ENCODE results near the gene PBX3. TPM values are rescaled to one million over a fixed set of nuclear protein-coding genes. Genes with fewer than 3 reads are reported as not detected.

PBX3 gene
- total and polyA plus RNA-seq, 9 of the 15 experiments (the other 6 are each of a cell fraction or from before 2014, with no cell fraction given) = 0.14 to 5.8 (median 0.92) TPM

DNA sequence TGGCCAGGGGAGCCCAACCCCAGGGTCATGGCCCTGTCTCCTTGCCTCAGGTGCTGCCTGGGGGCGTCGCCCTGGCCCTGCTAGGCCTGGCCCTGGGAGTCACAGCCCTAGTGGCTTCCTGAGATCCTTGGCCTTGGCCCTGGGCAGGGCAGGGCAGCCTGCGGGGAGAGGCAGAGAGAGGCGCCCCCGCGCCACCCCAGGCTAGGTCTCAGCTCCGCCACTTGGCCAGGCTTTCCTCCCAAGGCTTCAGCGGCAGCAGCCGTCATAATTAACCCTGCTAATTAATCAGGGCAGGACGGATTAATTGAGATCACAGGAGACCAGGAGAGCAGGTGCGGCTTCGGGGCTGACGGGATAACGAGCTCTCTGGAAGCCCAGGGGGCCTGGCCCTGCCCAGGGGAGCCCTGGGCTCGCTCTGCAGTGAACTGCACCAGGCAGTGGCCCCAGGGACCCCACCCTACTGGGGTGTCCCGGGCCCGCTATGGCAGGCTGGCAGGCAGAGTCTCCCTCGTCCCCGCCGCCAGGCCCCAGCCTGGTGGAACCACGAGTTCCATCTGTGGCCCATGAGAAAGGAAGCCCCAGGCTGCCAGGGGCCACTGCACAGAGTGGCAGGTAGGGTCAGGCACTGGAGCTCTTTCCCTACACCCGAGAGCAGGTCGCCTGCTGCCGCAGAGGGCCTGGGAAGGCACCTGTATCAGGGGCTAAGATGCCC, 269.6 kb downstream of the PBX3 start (continued):
- TF ChIP-seq, protein P1, sequence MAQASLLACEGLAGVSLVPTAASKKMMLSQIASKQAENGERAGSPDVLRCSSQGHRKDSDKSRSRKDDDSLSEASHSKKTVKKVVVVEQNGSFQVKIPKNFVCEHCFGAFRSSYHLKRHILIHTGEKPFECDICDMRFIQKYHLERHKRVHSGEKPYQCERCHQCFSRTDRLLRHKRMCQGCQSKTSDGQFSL (CRISPR knock-in tag; IDR thresholded peaks at IDR 0.05) = no peak
- TF ChIP-seq, protein P1 (tag; IDR thresholded peaks at IDR 0.05) = no peak

Other genes with a start within 250 kb of the PBX3 start
- 74.1 and 75.1 TPM in 2 replicates for gene MAPKAP1, start 40.2 kb upstream of the PBX3 start, total RNA-seq (2014; rRNA removed)
- 55.3 and 59.6 TPM in 2 replicates for gene MAPKAP1, start 40.2 kb upstream of the PBX3 start, total RNA-seq (2014; rRNA removed; fragmentation: Illumina TruSeq; extraction: Trizol)
- gene MAPKAP1, start 40.2 kb upstream of the PBX3 start, total RNA-seq (2015; rRNA removed; fragmentation: Illumina TruSeq; extraction: Trizol) = 54.7 and 59.2 TPM in 2 replicates
- gene MAPKAP1, start 40.2 kb upstream of the PBX3 start, total RNA-seq (2021) = 68.1 and 74.3 TPM in 2 replicates
- 68.6 and 82.1 TPM in 2 replicates for gene MAPKAP1, start 40.2 kb upstream of the PBX3 start, polyA plus RNA-seq (2011; rRNA removed)
- gene MAPKAP1, start 40.2 kb upstream of the PBX3 start, polyA plus RNA-seq (2014; fragmentation: Illumina TruSeq; extraction: Trizol) = 61.8 and 80.4 TPM in 2 replicates
- gene MAPKAP1, start 40.2 kb upstream of the PBX3 start, polyA plus RNA-seq (2014; fragmentation: Nextera tagmentation; extraction: Ambion mirVana) = 1 to 10 TPM; 2.6 to 3.3 TPM
- gene MAPKAP1, start 40.2 kb upstream of the PBX3 start, polyA plus RNA-seq (2014; rRNA removed) = 61.1 and 63.8 TPM in 2 replicates